ENCODE data around the gene UTS2R. TPM values are rescaled to one million over a fixed set of nuclear protein-coding genes. Genes with fewer than 3 reads are reported as not detected.

UTS2R gene
- polyA plus RNA-seq, 1 donor (not counting 4 experiments of a cell fraction or from before 2014, with no cell fraction given): not detected

- no peak for DNase-seq (ENCODE audit: low read depth, low spot score)
- no peak overlapping the region for H3K4me2 ChIP-seq (ENCODE audit: control insufficient read depth, extremely low read depth, insufficient read depth, low read depth, low read length)
- no peaks in the 10 kb centered on the region for H3K9me1 ChIP-seq (ENCODE audit: control insufficient read depth, extremely low read depth, insufficient read depth, low read length)
- no peaks in the 10 kb centered on the region for H3K36me3 ChIP-seq (ENCODE audit: control insufficient read depth in 2 of 2, extremely low read depth in 1 of 2, insufficient read depth in 2 of 2, low read length in 2 of 2)
- H3K9me3 ChIP-seq (ENCODE audit: control insufficient read depth, low read depth, low read length): no peaks in the 10 kb centered on the region
- H3K27ac ChIP-seq (ENCODE audit: control insufficient read depth, insufficient read depth, low read length): no peak overlapping the region
- FAIRE-seq: no peak
- dilution Hi-C loops (cut with MboI; ENCODE audit: extremely low pct_ligation_motif_present, low sequenced_read_pairs): loop anchor here (10.0 kb wide), 1 partner anchor 91 kb away; no protein-coding TSS in a partner anchor
- no peak overlapping the region for H2AFZ ChIP-seq (ENCODE audit: control insufficient read depth, low read length)
- H3K9ac ChIP-seq (ENCODE audit: control insufficient read depth, extremely low read depth, insufficient read depth, low read length): no peak overlapping the region
- H3K27me3 ChIP-seq (ENCODE audit: control insufficient read depth, extremely low read depth, insufficient read depth, low read length): peaks cover 13% of the 10 kb centered on the region
- peaks cover 11% of the 10 kb centered on the region for H3K4me1 ChIP-seq (ENCODE audit: control insufficient read depth, extremely low read depth, insufficient read depth, low read length)
- H3K79me2 ChIP-seq (ENCODE audit: control insufficient read depth, insufficient read depth, low read length): no peaks in the 10 kb centered on the region
- TF ChIP-seq CTCF (optimal IDR thresholded peaks at IDR 0.05 in 1 of 3, IDR thresholded peaks at IDR 0.05 in 1 of 3, conservative IDR thresholded peaks at IDR 0.05 in 1 of 3; ENCODE audit: extremely low read depth in 1 of 3, insufficient read depth in 2 of 3, low read length in 3 of 3) (no peak), EZH2 (IDR thresholded peaks at IDR 0.05; ENCODE audit: low read length) (no peak)
- H3K4me3 ChIP-seq (ENCODE audit: control insufficient read depth in 2 of 3, extremely low read depth in 1 of 3, insufficient read depth in 2 of 3, low read depth in 1 of 3, low read length in 3 of 3): no peak overlapping the region
- H4K20me1 ChIP-seq (ENCODE audit: control insufficient read depth, extremely low read depth, insufficient read depth, low read length): no peaks in the 10 kb centered on the region
Observed at GRCh38 chr17:82343560-82343959, 28.0 kb upstream of the UTS2R start.

GRCh38 chr17:82344175-82344907 lies 27.2 kb upstream of the UTS2R start:
- H3K4me1 ChIP-seq (ENCODE audit: control insufficient read depth, extremely low read depth, insufficient read depth, low read length): peaks cover 3% of the 10 kb centered on the region
- no peak for TF ChIP-seq EZH2 (IDR thresholded peaks at IDR 0.05; ENCODE audit: low read length)
- no peak for TF ChIP-seq CTCF (optimal IDR thresholded peaks at IDR 0.05 in 1 of 3, IDR thresholded peaks at IDR 0.05 in 1 of 3, conservative IDR thresholded peaks at IDR 0.05 in 1 of 3; ENCODE audit: extremely low read depth in 1 of 3, insufficient read depth in 2 of 3, low read length in 3 of 3)
- H3K27ac ChIP-seq (ENCODE audit: control insufficient read depth, insufficient read depth, low read length): no peak overlapping the region
- no peak for FAIRE-seq
- no peaks in the 10 kb centered on the region for H3K36me3 ChIP-seq (ENCODE audit: control insufficient read depth in 2 of 2, extremely low read depth in 1 of 2, insufficient read depth in 2 of 2, low read length in 2 of 2)
- no peaks in the 10 kb centered on the region for H3K9me3 ChIP-seq (ENCODE audit: control insufficient read depth, low read depth, low read length)
- dilution Hi-C loops (cut with MboI; ENCODE audit: extremely low pct_ligation_motif_present, low sequenced_read_pairs): loop anchor here (10.0 kb wide), 1 partner anchor 90 kb away; no protein-coding TSS in a partner anchor
- H4K20me1 ChIP-seq (ENCODE audit: control insufficient read depth, extremely low read depth, insufficient read depth, low read length): no peaks in the 10 kb centered on the region
- H2AFZ ChIP-seq (ENCODE audit: control insufficient read depth, low read length): no peak overlapping the region
- no peak overlapping the region for H3K9ac ChIP-seq (ENCODE audit: control insufficient read depth, extremely low read depth, insufficient read depth, low read length)
- H3K4me3 ChIP-seq (ENCODE audit: control insufficient read depth in 2 of 3, extremely low read depth in 1 of 3, insufficient read depth in 2 of 3, low read depth in 1 of 3, low read length in 3 of 3): no peak overlapping the region
- H3K27me3 ChIP-seq (ENCODE audit: control insufficient read depth, extremely low read depth, insufficient read depth, low read length): peaks cover 16% of the 10 kb centered on the region
- H3K79me2 ChIP-seq (ENCODE audit: control insufficient read depth, insufficient read depth, low read length): no peaks in the 10 kb centered on the region
- H3K9me1 ChIP-seq (ENCODE audit: control insufficient read depth, extremely low read depth, insufficient read depth, low read length): no peaks in the 10 kb centered on the region
- no peak overlapping the region for H3K4me2 ChIP-seq (ENCODE audit: control insufficient read depth, extremely low read depth, insufficient read depth, low read depth, low read length)
- DNase-seq (ENCODE audit: low read depth, low spot score): no peak
